Fibroblast of skin of right biceps (primary cell): ENCODE data around the gene ZNF358.
"Not testable (repeated sequence)": the region's sequence is repeated elsewhere in the genome, so short reads cannot be mapped to it uniquely, and the experiment has no call there.

Source experiments
- DNase-seq: peaks from one replicate; pipeline ENCODE4 v3.0.0-alpha.2; 2013

The ZNF358 gene

DNA sequence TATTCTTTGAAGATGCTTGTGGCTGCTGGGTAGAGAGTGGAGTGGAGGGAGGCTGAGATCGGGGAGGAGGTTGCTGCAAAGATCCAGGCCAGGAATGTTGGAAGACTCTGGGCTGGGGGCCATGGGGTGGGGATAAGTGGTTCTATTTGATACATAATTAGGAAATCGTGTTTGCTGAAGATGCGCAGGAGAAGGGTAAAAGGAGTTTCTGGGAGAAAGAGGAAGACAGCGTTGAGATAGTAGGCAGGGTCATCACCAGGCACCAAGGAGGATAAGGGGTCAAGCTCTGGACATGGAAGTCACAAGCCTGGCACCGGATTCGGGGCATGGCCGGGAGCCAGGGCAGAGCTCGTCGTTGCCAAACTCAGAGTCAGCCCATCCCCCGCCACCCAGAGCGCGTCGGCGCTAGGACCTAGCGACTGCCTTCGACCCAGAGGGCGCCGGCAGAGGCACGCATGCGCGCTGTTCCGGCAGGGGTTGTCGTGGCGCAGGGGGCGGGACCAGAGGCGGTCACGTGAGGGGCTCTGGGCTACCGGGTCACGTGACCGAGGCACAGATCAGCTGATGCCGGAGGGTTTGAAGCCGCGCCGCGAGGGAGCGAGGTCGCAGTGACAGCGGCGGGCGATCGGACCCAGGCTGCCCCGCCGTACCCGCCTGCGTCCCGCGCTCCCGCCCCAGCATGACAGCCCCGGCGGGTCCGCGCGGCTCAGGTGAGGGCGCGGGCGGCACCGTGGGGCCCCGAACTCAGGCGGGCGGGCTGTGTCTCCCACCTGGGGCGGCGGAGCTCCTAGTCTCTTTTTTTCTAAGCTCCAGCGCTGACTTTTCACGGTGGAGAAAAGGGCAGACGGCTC, 6.4 kb downstream of the ZNF358 start, which contains the start of gene MCOLN1:
TSS of gene MCOLN1 (plus strand) at position 553 of the 851 bp plus-strand sequence. CDS start at position 680, 127 bp downstream.
- DNase-seq: peak; percentile 96

DNA sequence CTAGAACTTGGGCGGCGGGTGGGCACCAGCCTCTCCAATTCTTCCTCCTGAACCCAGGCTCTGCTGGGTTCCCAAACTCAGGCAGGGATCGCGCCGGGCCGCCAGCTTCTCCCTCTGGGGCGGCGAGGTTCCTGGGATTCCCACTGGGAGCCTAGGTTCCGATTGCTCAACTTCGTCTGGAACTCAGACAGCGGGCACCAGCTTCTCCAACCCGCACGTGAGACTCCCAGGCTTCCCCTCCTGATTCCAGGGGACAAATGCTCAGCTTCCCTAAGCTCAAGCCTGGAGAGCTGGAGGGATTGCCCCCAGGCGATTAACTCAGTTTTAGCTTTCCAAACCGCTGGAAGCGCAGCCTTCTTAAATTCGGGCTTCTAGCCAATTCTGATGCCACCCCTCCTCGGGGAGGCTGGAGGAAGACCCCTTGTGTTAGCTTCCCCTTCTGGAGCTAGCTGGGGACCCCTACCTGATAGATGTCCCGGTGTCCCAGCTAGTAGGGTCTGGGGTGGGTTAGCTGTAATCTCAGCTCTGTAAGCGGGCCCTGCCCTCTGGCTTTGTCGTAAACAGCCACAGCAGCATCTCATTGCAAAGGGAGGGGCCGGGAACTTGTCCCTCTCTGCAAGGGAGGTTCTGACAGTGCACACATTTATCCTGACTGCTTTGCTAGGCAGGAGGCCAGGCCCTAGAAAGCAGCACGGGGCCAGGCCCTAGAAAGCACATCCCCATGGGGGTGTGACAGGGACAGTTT, 7.2 kb downstream of the ZNF358 start:
- DNase-seq: no peak

DNA sequence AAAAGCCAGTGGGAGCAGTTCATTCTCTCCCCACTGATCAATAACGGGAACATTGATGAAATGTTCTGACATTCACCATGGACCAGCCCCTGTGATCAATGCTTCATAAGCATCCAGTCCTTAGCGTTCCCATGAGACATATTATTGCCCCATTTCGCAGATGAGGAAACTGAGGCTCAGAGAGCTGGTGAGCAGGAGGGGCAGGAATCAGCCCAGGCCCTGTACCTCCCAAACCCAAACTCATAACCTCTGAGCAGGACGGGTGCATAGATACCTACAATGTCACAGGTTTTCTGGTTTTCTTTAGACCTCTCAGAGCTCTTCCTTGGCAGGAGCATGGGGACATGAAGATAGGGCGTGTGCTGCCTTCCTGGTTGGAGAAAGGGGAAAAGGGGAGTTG, 8.6 kb downstream of the ZNF358 start:
- no peak for DNase-seq

DNA sequence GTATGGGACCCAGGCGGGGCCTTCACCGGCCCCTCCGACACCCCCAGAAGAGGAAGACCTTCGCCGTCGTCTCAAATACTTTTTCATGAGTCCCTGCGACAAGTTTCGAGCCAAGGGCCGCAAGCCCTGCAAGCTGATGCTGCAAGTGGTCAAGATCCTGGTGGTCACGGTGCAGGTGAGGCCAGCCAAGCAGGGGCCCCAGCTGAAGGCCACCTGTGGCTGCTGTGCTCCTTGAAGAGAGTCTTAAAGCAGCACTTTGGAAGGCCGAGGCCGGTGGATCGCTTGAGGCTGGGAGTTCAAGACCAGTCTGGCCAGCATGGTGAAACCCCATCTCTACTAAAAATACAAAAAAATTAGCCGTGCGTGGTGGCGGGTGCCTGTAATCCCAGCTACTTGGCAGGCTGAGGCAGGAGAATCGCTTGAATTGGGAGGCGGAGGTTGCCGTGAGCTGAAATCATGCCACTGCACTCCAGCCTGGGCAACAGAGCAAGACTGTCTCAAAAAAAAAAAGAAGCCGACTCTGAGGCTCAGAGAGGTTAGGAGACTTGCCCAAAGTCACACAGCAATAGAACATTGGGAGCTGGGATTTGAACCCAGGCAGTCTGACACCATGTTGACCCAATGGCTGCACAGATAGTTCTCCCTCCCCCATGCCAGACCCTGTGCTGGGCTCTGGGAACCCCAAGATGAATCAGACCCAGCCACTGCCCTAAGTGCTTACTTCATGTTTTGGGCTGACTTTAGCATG, 9.3 kb downstream of the ZNF358 start:
- no peak for DNase-seq

DNA sequence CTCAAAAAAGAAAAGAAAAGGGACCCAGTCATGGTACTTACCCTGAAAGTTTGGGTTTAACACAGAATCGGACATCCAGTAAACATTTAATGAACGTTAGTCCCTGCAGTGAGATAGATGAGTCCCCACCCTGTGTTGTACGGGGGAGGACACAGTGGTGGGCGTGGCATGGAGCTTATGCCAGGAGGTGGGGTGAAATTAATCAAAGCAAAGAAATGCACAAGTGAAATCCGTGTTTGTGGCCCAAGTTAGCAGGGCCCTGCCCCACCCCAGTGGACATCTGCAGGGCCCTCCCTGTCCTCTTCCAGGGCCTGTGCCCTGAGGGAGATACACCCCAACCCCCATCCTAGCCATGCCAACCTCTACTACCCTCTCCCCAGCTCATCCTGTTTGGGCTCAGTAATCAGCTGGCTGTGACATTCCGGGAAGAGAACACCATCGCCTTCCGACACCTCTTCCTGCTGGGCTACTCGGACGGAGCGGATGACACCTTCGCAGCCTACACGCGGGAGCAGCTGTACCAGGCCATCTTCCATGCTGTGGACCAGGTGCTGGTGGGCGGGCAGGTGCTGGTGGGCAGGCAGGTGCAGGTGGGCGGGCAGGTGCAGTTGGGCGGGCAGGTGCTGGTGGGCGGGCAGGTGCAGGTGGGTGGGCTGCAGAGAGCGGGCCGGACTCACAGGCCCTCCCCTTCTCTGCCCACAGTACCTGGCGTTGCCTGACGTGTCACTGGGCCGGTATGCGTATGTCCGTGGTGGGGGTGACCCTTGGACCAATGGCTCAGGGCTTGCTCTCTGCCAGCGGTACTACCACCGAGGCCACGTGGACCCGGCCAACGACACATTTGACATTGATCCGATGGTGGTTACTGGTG, 10.4 kb downstream of the ZNF358 start:
- DNase-seq: no peak

DNA sequence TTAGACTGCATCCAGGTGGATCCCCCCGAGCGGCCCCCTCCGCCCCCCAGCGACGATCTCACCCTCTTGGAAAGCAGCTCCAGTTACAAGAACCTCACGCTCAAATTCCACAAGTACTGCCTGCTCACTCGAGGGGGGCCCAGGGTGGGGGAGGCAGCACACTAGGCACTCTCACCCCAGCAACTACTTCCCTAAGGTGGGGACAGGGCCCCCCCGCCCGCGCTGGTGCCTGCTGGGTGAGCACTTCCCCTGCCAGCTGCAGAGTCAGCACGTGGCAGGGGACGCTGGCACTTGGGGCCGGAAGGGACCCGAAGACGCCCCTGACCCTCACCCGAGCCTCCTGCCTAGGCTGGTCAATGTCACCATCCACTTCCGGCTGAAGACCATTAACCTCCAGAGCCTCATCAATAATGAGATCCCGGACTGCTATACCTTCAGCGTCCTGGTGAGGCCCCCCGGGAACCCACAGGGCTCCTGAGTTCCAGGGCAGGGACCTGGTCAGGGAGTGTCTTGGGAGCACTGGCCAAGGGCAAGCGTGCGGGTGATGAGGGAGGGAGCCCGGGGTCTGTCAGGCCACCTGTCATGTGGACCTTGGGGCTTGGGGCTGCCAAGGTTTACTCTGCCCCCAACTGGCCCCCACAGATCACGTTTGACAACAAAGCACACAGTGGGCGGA, 11.8 kb downstream of the ZNF358 start:
- DNase-seq: no peak

DNA sequence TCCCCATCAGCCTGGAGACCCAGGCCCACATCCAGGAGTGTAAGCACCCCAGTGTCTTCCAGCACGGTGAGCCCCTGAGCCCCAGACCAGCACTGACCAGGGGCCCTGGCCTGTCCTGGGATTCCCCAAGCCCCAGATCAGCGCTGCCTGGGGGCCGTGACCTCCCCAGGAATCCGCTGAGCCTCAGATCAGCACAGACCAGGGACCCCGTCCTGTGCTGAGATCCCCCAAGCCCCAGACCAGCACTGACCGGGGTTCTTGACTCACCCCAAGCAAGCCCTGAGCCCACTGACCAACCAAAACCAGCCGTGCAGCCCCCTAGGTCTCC, 12.3 kb downstream of the ZNF358 start:
- DNase-seq: no peak

DNA sequence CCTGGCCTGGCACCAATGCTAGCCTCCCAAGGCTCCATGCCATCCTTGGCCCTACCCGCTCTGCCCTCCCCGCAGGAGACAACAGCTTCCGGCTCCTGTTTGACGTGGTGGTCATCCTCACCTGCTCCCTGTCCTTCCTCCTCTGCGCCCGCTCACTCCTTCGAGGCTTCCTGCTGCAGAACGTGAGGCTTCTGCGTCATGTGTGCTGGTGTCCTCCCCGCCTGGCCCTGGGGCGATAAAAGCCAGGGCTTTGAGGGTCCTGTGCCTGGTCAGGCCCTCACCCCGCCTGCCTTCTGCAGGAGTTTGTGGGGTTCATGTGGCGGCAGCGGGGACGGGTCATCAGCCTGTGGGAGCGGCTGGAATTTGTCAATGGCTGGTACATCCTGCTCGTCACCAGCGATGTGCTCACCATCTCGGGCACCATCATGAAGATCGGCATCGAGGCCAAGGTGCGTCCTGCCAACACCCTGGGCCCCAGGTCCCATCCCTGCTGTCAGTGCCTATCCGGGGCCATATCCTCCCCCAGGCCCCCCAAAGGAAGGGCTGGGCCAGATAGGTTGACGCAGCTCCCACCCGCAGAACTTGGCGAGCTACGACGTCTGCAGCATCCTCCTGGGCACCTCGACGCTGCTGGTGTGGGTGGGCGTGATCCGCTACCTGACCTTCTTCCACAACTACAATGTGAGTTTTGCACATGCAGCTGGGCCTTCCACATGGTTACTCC, 12.8 kb downstream of the ZNF358 start:
- DNase-seq: no peak

DNA sequence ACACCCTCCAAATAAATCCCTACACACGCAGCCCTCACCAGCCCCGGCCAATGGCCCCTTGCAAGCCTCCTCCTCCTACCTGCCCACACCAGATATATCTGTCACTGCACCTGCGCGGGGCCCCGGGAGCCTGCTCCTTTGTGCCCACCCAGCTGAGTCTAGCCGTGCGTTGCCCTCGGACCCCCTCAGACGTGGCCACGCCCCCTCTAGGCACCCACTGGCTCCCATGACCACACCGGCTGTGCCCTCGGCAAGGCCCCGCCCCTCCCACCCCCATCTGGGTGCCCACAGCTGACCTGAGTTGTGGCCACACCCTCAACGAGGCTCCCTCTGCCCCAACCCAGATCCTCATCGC, 13.3 kb downstream of the ZNF358 start:
- DNase-seq: no peak

DNA sequence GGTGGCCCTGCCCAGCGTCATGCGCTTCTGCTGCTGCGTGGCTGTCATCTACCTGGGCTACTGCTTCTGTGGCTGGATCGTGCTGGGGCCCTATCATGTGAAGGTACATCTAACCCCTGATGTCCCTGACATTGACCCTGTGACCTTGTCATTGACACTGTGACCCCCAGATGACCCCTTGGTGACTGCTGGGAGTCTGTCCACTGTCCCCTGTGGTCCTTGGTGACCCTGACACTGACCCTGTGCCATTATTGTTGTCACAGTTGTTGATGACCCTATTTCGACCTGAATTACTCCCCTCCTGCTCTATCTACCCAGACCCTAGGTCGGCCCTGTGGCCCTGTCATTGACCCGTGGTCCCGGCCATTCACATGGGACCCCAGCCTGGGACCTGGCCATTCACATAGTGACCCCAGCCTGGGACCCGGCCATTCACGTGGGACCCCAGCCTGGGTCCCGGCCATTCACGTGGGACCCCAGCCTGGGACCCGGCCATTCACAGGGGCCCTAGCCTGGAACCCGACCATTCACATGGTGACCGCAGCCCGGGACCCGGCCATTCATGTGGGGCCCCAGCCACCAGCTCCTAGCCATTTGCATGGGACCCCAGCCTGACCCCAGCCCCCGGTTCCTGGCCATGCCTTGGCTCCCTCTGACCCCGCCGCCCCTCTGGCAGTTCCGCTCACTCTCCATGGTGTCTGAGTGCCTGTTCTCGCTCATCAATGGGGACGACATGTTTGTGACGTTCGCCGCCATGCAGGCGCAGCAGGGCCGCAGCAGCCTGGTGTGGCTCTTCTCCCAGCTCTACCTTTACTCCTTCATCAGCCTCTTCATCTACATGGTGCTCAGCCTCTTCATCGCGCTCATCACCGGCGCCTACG, 13.9 kb downstream of the ZNF358 start:
- DNase-seq: no peak

DNA sequence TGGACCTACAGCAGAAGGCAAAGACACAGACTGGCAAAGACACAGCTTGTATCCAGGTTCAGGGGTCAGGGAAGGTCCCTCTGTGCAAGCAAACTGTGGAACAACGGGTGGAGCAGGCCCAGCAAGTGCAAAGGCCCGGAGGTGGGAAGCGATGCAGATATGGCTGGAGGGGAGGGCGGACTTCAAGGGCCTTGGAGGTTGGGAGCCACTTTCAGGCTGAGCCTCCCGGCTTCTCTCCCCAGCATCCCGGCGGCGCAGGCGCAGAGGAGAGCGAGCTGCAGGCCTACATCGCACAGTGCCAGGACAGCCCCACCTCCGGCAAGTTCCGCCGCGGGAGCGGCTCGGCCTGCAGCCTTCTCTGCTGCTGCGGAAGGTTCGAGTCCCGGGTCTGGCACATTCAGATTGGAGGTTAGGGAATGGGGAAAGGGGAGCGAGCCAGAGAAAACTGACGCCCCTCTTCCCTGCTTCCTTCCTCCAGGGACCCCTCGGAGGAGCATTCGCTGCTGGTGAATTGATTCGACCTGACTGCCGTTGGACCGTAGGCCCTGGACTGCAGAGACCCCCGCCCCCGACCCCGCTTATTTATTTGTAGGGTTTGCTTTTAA, 17.5 kb downstream of the ZNF358 start:
- peak; percentile 66 for DNase-seq

DNA sequence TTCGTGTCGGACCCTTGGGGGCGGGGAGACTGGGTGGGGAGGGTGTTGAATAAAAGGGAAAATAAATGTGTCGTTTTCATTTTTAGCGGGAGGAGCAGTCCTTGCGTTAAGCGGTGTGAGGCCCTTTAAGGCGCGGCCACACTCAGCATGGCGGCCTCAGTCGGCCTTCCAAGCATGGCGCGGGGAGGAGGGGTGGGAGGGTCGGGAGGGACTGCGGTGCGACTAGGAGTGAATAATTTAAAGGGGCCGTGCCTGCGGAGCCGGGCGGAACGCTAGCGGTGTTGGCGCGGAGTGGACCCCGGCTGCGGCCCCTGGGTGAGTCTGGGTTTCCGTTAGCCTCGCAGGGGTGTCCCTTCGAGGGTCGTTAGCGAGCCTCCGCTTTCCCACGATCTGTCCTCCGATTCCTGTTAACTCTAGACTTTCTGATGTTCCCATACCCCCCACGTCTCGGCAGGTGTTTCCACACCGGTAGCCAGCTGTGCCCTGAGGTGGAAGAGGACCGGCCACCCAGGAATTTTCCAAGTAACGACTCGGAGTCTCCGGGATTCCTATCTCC, 18.1 kb downstream of the ZNF358 start:
- peak; percentile 89 for DNase-seq

DNA sequence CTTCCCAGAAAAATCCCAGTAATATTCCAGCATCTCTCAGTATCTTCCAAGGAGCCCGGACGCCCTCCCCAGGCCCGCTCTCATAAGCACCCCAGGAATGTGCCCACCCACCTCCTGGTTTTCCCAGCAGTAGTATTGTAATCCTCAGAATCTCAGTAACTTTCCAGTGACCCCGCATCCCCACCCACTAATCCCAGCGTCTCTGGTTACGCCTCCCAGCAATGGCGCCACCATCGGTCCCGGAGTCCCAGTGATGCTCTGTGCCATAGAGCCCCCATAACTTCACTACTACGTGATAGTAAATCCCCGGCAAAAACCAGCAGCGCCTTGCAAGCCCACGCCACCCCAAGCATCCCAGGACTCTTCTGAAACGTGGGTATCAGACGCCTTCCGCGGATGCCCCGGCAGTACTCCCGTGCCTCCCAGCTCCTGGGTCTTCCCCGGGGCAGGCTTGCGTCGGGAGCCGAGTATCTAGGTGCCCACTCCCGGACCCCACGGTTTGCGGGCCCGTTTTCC, 18.7 kb downstream of the ZNF358 start:
- peak; percentile 83 for DNase-seq

DNA sequence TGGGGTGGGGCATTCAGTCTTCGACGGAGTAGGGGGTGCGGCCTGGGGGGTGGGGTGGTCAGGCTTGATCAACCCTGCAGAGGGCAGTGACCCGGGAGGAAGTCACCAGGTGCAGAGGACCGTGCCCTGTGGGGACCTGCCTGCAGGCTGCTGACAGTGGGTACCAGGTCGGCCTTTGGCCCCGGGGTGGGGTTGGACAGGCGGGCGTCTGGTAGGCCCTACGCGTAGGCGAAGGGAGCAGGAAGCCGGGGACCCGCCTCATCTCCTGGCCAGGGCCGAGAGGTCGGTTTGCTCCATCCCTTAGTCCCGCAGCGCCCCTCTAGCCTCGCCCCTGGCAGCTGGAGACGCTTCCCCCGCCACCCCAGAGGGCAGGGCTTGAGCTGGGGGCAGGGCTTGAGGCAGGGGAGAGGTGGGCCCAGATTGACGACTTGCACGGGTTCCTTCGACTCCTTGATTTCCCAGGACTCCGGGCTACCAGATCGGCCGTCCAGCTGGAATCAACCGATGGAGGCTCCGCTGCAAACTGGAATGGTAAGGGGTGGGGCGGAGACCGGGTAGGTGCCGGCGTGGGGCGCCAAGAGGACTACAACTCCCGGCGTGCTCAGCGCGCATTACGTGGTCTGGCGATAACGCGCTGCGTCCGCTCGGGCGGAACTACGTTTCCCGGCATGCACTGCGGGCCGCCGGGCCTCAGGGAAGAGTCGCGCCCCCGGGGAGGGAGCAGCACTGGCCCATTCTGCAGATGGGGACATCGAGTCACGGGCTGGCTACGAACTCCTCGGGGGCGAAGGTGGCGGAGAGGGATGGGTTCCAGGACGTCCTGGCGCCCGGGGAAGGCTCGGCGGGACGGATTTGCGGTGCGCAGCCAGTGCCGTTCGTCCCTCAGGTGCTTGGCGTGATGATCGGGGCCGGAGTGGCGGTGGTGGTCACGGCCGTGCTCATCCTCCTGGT, 19.4 kb downstream of the ZNF358 start, which contains the start of gene PNPLA6:
TSS of gene PNPLA6 (plus strand) at position 671 of the 951 bp plus-strand sequence. CDS start at position 743, 72 bp downstream.
- peak; percentile 93 for DNase-seq

DNA sequence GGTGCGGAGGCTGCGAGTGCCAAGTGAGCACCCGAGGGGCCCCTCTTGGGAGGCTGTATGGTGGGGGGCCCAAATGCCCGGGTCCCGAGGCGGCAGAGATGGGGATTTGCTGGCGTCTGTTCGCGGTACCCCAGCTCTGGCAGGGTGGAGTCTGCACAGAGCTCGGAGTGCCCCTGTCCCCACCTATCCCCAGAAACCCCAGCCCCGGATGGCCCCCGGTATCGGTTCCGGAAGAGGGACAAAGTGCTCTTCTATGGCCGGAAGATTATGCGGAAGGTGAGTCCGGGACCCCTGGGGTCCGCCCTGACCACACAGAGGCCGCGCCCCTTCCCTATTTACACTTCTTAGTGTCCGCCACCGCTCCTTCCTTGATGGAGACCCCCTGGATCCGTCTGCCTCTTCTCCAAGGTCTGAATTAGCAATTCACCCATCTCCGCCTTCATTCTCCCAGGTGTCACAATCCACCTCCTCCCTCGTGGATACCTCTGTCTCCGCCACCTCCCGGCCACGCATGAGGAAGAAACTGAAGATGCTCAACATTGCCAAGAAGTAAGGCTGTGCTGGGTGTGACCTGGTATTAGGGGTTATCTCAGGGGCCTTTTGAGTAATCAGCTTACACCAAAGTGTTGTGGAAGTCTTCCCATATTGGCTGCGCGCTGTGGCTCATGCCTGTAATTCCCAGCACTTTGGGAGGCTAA, 20.2 kb downstream of the ZNF358 start:
- DNase-seq: no peak

DNA sequence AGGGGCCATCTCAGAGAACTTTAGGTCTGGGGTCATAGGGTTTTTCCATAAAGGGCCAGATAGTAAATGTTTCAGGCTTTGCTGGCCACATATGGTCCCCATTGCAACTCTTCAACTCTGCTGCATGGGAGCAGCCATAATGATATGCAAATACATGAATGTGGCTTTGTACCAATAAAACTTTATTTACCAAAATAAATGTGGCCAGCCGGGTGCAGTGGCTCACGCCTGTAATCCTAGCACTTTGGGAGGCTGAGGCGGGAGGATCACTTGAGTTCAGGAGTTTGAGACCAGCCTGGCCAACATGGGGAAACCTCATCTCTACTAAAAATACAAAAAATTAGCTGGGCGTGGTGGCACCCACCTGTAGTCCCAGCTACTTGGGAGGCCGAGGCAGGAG, 23.1 kb downstream of the ZNF358 start:
- DNase-seq: not testable (repeated sequence)

DNA sequence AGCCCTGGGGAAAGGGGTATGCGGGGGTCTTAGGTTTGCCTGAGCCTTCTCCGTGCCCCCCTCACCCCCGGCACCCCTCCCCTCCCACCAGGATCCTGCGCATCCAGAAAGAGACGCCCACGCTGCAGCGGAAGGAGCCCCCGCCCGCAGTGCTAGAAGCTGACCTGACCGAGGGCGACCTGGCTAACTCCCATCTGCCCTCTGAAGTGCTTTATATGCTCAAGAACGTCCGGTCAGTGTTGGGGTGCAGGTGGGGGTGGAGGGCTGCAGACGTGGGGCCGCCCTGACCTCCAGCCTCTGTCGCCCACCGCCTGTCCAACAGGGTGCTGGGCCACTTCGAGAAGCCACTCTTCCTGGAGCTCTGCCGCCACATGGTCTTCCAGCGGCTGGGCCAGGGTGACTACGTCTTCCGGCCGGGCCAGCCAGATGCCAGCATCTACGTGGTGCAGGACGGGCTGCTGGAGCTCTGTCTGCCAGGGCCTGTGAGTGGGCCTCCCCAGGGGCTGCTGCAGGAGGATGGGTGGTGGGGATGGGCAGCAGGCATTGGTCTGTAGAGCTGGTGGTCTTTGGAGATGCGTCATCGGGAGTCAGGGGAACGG, 24.0 kb downstream of the ZNF358 start:
- DNase-seq: no peak
